NCI-H1930 (cell line): ENCODE measurements around the gene TMCC3.

ENCODE experiments used
- DNase-seq, 2 experiments: peaks; one replicate each; lab custom pipeline; 2025; lab: John Stamatoyannopoulos, UW

TMCC3 gene

DNA sequence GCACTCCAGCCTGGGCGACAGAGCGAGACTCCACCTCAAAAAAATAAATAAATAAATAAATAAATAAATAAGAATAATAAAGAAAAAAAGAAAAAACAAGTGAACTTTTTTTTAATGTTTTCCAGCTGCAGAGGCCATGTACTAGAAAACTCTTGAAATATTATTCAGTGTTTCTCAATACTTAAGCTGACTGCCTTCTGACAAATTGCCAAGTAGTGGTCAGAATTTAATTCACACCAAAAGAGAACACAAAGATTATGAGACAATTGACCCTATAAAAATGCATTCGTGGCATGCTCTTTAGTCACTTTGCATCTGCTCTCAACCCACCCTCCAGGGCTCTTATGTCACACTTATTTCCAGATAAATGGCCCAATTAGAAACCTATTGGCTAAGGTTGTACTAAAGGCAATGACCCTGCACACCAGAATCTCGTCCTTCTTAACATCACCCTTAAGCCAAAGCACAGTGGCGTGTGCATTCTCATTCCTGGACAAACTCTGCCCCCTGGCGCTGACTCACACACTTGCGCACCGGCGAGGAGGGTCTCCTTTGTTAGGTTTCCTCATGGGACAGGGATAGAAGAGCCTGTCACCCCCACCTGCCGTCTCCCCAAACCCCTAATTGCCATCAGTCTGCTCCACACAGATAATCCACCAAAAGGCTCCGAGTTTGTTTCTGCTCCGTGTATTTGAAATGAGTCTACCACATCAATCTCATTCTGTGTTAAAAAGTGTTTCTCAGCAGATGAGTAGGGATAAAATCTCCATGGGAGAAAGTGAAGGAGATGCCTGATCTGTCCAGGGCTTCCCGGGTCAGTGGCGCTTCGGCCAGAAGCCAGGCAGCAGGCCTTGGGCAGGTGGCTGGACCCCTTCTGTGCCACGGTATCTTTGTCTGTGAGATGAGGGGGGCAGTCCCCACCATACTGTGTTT is 117.6 kb downstream of the TMCC3 start:
- peak; percentile 47 to 67 for DNase-seq

DNA sequence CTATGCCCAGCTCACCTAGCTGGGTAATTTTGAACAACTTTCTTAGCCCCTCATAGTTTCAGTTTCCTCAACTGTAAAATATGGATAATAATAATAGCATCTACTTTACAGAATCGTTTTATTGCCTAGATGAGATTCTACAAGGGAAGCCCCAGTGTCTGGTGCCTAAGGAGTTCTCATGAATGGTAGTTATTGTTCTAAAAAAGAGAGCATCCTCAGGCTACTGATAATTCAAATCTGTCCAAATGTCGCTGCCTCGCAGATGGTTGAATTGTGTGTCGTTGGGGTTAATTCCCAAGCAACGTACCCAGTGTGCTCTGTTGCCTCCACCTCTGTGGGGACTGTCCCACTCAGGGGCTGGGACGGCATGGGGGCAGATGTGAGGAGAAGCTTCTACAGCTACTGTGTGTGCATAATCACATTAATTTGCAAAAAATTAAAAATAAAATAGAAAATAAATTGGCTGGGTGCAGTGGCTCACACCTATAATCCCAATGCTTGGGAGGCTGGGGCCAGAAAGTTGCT is 119.1 kb downstream of the TMCC3 start:
- no peak for DNase-seq

DNA sequence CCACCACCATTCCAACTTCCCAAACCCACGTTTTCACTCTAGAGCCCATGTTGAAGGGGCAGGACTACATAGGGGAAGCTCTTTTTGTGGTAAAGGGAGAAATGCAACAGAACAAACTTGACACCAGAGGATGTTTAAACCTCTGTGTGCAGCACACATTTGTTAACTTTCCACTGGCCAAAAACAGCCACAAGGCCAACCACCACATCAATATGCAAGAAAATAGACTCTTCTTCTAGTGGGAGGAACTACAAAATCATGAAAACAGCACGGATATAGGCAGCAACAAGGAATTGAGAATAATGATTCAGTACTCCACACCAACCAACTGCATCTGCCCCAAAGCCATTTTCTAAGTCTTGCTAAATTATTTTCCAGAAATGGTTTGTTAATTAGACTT is 124.4 kb downstream of the TMCC3 start:
- DNase-seq = no peak
